RWPE1 (cell line): ENCODE results near the gene DARS1.

ENCODE experiments used
- CTCF ChIA-PET: fragments of 350-600 bp; sonication (Branson Sonifier 250); formaldehyde crosslinking; extraction: SDS; loops from one replicate; lab custom pipeline; 2021; lab: Yijun Ruan, JAX
- POLR2A ChIA-PET: fragments of 400-600 bp; formaldehyde crosslinking; extraction: SDS; loops from one replicate; lab custom pipeline; 2020; ENCODE audit warnings: antibody characterized with exemption; ENCODE audit not compliant: low non-redundant PET; lab: Yijun Ruan, JAX
- DNase-seq: peaks from one replicate; pipeline ENCODE4 v3.0.0; 2012; ENCODE audit warnings: low spot score
- H3K27ac ChIP-seq: fragments of 450-650 bp; 2 replicates; pipeline ENCODE4 v1.5.1; 2017
- TF ChIP-seq, protein P1 (sequence below): fragments of 450-650 bp; conservative IDR thresholded peaks from 2 replicates; pipeline ENCODE4 v1.5.1; 2017; ENCODE audit warnings: low read depth, mild to moderate bottlenecking

The DARS1 gene

DNA sequence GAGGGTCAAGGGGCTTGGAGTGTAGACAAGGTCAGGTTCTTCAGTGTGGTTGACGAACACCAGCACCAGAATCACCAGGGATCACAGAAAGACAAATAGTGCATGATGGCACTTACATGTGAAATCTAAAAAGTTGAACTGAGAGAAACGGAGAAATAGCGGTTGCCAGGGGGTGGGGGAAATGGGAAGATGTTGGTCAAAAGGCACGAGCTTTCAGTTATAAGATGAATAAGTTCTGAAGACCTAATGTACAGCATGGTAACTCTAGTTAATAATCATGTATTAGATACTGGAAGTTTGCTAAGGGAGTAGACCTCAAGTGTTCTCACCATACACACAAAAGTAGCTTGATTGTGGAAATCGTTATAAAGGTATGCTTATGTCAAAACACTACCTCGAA lies 43.7 kb upstream of the DARS1 start:
- H3K27ac ChIP-seq = no peak overlapping the region
- CTCF ChIA-PET = no interaction called here
- TF ChIP-seq, protein P1, sequence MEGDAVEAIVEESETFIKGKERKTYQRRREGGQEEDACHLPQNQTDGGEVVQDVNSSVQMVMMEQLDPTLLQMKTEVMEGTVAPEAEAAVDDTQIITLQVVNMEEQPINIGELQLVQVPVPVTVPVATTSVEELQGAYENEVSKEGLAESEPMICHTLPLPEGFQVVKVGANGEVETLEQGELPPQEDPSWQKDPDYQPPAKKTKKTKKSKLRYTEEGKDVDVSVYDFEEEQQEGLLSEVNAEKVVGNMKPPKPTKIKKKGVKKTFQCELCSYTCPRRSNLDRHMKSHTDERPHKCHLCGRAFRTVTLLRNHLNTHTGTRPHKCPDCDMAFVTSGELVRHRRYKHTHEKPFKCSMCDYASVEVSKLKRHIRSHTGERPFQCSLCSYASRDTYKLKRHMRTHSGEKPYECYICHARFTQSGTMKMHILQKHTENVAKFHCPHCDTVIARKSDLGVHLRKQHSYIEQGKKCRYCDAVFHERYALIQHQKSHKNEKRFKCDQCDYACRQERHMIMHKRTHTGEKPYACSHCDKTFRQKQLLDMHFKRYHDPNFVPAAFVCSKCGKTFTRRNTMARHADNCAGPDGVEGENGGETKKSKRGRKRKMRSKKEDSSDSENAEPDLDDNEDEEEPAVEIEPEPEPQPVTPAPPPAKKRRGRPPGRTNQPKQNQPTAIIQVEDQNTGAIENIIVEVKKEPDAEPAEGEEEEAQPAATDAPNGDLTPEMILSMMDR = no peak
- POLR2A ChIA-PET = no interaction called here
- DNase-seq = no peak

DNA sequence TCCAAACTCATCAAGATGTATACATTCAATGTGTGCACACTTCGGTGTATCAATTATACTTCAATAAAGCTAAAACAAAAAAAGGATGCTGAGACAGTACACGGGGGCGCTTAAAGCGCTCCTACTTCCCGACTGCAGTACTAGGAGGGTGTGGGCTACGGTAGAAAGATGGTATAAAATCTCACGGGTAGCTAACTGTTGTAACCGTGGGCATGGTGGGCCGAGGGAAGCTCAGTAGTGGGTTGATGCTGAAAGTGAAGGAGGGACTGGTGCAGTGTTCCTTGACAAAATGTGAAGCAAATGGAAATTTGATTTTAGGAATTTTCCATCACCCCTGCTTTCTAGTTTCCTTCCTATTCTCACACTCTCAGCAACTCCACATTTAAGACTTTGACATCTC lies 42.6 kb upstream of the DARS1 start:
- TF ChIP-seq, protein P1 = no peak
- ChIA-PET CTCF (no interaction called here), POLR2A (no interaction called here)
- H3K27ac ChIP-seq = no peak overlapping the region
- no peak for DNase-seq

DNA sequence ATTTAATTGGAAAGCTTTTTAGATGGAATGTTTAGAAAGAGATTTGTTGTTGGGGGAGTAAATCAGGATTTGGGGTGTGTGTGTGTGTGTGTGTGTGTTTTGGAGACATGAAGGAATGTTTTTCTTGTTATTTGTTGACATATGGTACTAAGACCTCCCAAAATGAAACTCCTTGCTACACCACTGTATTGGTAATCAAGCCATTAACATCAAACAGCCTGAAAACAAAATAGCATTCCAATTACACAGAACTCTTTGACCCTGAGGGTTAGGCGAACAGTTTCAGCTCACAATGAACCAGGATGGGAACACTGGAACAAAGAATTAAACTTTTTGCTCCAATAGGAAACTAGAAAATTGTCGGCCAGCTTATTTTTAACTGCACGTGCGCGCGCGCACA lies 41.7 kb upstream of the DARS1 start:
- TF ChIP-seq, protein P1 = no peak
- ChIA-PET POLR2A (no interaction called here), CTCF (interaction anchor here (0.7 kb wide), 1 partner anchor 1692 kb away, joined by 3 read pairs; no protein-coding TSS in a partner anchor)
- H3K27ac ChIP-seq = no peak overlapping the region
- no peak for DNase-seq

DNA sequence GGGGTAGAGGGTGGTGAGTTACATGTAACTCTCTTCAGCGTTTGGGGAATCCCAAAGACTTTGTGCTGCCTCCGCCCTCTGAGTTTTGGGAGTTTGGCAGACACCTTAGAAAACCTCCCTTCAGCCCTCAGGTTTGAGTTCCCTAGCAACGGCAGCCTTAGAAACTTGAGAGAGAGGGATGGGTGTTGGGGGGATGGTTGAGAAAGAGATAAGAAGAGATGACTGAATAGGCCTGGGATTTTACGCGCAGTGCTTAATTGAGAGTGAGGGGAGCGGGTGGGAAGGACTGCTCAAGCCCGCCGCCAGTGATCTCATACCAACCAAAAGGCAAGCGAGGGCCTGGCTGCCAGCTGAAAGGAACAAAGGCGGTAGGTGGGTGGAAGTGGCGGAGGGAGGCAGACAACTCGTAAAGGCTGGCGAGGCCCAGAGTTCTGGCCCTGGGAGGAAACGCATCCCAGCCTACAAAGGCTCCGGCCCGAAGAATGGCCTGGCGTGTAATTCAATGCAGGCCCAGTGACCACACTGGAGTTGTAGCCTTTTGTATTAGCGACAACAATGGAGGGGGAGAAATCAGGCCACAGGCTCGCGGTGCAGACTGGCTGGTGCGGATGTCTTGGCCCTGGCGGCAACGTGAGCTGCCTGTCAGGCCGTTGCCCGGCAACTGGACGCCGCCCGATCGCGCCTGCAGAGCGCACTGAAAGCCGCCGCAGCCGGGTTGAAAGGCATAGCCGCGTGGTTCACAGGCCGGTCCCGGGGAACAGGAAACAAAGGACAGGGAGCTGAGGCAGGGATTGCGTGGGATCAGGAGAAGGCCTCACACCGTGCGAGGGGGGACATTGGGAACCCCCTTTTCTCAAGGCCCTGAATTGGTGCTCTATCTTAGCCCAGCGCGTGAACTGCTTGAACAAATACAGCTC lies 39.9 kb upstream of the DARS1 start:
- POLR2A ChIA-PET = no interaction called here
- no peak overlapping the region for H3K27ac ChIP-seq
- TF ChIP-seq, protein P1 = no peak
- CTCF ChIA-PET = interaction anchor here (0.7 kb wide), 2 partner anchors 35 to 62 kb away, joined by 3 read pairs; no protein-coding TSS in a partner anchor
- peak; percentile 33 for DNase-seq

DNA sequence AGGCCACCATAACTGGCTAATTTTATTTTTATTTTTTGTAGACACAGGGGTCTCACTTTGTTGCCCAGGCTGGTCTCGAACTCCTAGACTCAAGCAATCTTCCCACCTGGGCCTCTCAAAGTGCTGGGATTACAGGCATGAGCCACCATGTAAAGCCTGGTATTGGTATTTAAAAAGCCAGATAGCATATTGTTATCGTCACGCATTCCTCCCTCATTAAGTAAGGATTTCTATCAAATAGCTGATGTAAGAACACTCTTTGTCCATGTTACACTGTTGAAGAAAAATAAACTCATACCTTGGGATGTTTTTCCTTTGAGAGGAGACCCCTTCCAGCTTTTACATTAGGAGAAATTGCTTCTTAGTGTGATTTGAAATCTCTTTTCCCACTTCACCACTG lies 39.2 kb upstream of the DARS1 start:
- CTCF ChIA-PET = no interaction called here
- POLR2A ChIA-PET = no interaction called here
- DNase-seq = no peak
- TF ChIP-seq, protein P1 = no peak
- no peak overlapping the region for H3K27ac ChIP-seq

DNA sequence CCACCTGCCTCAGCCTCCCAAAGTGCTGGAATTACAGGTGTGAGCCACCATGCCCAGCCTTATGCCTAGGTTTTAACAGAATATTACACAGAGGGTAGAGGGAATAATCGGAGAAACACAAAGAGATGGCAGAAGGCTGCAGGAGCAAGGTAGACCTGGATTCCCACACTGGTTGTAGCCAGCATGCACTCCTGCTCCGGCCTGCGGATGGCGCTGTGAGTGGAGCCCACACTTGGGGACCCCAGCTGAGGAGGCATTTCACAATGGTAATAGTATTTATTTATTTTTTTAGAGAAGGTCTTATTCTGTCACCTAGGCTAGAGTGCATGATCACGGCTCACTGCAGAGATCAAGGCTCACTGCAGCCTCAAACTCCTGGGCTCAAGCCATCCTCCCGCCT lies 38.8 kb upstream of the DARS1 start:
- H3K27ac ChIP-seq = no peak overlapping the region
- no peak for DNase-seq
- TF ChIP-seq, protein P1 = no peak
- ChIA-PET POLR2A (no interaction called here), CTCF (no interaction called here)
